Kidney tubule cell (primary cell): ENCODE measurements around the gene GSTM1.

Experiments
- DNase-seq: peaks from one replicate; pipeline ENCODE4 v3.0.0-alpha.2; 2018; ENCODE audit warnings: low spot score

Gene GSTM1

DNA sequence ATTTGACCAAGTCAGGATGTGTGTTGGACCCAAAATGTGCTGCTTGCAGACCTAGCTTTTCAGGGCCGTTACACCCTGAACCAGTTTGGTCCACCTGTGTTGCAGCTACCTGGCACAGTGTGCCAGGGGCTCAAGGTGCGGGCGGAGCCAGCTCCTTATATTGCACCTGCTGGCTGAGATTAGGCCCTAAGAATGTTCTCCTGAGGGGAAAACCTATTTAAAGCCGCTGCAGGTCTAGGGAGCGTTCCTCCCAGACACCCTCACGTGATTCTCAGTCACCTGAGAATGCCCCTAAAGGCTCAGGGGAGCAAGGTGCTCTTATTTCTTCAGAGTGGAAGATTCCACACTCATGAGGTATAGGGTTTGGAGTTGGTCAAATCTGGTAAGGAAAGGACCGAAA is 41.3 kb downstream of the GSTM1 start:
- DNase-seq = no peak

GRCh38 chr1:109730666-109731065 is 43.0 kb downstream of the GSTM1 start:
- no peak for DNase-seq

DNA sequence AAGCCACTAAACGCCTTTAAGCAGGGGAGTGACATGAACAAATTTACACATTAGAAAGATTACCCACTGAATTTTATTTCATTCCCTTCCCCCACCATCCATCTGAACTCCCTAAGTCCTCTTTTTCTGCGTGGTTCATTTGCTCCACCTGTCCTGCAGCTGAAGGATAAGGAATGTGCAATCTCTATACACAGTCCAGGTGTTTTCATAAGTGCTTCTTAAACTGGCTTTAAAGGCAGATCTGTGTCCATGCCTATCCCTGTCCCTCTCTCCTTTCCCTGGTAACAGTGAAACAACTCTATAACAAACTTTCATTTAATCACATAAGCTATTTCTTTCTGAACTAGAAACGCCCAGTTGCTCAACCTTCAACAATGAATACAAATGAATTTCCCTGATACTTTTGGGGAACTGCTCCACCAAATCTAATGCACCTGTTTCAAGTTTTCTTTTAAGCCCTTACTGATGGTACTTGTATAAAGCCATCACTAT is 44.8 kb downstream of the GSTM1 start:
- no peak for DNase-seq

DNA sequence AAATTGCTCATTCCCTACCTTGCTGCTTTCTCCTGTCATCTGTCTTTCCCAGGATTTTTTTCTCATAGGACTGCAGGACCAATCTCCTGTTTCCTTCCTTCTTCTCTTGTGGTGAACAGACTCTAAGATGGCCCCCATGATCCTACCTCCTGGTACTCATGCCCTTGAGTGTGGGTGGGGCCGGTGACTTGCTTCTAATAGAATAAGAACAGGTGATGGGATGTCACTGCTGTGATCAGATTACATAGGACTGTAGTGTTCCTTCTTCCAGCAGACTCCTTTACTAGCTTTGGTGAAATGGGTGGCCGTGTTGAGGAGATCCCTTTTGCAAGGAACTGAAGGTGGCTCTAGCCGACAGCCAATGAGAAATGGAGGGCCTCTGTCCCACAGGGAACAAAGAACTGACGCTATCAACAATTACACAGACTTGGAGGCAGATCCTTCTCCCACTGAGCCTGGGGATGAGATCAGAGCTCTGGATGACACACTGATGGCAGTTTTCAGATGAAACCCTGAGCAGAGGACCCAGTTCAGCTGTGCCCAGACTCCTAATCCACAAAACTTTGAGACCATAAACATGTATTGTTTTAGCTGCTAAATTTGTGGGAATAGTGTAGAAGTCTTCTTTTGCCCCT is 45.7 kb downstream of the GSTM1 start:
- DNase-seq = no peak

- peak; percentile 71 for DNase-seq
These were observed 52.4 kb downstream of the GSTM1 start for GRCh38 chr1:109739738-109740614.

DNA sequence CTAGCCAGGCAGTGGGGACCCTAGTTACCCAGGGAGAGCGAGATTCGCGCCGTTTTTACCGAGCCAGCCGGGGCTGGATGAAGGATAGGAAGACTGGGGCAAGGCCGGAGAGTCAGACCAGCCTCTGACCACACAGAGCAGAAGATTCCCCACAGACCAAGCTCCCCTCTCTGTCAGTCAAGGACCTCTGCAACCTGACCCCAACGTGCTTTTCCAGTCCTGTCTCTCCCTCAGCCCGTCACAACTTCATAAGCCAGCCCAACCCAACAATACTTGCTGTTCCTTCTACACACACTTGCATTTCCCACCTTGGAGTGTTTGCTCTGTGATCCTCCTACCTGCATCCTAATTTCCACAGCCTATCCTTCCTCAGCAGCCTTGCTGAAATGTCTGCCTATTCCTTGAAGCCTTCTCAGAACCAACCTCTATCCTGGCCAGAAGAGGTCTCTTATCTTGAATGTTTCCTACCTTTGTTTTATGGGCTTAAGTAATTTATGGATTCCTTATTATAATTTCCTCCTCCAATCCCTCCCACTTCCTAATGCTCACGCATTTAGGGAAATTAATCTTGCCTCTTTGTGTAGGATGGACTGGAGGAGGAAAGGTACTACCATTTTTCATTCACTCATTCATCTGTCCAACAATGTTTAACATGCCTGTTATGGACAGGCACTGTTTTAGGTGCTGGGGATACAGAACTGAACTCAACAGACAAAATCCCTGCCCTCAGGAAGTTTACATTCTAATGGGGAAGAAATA is 53.2 kb downstream of the GSTM1 start, which contains the start of gene GSTM3:
Gene GSTM3, minus strand, starts transcription at position 424 of the 759 bp plus-strand sequence. CDS start 751 bp downstream, outside the sequence.
- DNase-seq = no peak
